GM12865 (cell line): Measurements from ENCODE around the gene ABL2.
A peak's percentile ranks its signal among the peaks of the same experiment; 100 is the strongest.
"Not testable (repeated sequence)": the region's sequence is repeated elsewhere in the genome, so short reads cannot be mapped to it uniquely, and the experiment has no call there.

Experiments
- DNase-seq: peaks from one replicate; pipeline ENCODE4 v3.0.0; 2010; ENCODE audit warnings: low read depth
- H3K4me3 ChIP-seq: 2 replicates; pipeline ENCODE4 v1.5.1; 2011; ENCODE audit warnings: mild to moderate bottlenecking, low read depth, low read length, control low read depth
- TF ChIP-seq, protein P1 (sequence below): IDR thresholded peaks from 2 replicates; pipeline ENCODE4 v1.5.1; 2011; ENCODE audit warnings: low read length, control low read depth, low read depth, inconsistent platforms; ENCODE audit not compliant: insufficient read depth; ENCODE audit errors: missing control alignments

ABL2 gene

GRCh38 chr1:179229214-179230140 lies at the start of gene ABL2:
TSS of gene ABL2 (minus strand) at chr1:179229677. CDS start at chr1:179229397, 280 bp downstream.
- DNase-seq, result peak; percentile 48
- peak within 1 kb of the TSS; percentile 88 for H3K4me3 ChIP-seq
- TF ChIP-seq, protein P1, sequence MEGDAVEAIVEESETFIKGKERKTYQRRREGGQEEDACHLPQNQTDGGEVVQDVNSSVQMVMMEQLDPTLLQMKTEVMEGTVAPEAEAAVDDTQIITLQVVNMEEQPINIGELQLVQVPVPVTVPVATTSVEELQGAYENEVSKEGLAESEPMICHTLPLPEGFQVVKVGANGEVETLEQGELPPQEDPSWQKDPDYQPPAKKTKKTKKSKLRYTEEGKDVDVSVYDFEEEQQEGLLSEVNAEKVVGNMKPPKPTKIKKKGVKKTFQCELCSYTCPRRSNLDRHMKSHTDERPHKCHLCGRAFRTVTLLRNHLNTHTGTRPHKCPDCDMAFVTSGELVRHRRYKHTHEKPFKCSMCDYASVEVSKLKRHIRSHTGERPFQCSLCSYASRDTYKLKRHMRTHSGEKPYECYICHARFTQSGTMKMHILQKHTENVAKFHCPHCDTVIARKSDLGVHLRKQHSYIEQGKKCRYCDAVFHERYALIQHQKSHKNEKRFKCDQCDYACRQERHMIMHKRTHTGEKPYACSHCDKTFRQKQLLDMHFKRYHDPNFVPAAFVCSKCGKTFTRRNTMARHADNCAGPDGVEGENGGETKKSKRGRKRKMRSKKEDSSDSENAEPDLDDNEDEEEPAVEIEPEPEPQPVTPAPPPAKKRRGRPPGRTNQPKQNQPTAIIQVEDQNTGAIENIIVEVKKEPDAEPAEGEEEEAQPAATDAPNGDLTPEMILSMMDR, result no peak

DNA sequence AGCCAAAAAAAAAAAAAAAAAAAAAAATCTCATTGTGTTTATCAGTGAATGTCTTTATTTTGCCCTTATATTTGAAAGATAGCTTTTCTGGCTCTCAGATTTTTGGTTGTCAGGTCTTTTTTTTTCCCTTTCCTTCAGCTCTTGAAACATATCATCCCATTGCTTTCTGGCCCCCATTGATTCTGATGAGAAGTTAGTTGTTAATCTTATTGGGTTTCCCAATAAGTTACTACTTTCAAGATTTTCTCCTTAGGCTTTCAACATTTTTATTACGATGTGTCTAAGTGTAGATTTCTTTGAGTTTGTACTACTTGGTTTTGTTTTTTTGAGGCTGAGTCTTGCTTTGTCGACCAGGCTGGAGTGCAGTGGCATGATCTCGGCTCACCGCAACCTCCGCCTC lies 49.4 kb upstream of the ABL2 start:
- TF ChIP-seq, protein P1, result no peak
- H3K4me3 ChIP-seq, result no peak overlapping the region
- no peak for DNase-seq

DNA sequence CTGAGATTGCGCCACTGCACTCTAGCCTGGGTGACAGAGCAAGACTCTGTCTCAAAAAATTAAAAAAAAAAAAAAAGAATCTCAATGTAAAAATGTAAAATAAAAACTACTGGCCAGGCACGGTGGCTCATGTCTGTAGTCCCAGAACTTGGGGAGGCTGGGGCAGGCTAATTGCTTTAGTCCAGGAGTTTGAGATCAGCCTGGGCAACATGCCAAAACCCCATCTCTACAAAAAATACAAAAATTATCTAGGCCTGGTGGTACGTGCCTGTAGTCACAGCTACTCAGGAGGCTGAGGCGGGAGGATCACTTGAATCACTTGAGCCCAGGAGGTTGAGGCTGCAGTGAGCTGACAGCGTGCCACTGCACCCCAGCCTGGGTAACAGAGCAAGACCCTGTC lies 44.9 kb upstream of the ABL2 start:
- H3K4me3 ChIP-seq, result not testable (repeated sequence)

DNA sequence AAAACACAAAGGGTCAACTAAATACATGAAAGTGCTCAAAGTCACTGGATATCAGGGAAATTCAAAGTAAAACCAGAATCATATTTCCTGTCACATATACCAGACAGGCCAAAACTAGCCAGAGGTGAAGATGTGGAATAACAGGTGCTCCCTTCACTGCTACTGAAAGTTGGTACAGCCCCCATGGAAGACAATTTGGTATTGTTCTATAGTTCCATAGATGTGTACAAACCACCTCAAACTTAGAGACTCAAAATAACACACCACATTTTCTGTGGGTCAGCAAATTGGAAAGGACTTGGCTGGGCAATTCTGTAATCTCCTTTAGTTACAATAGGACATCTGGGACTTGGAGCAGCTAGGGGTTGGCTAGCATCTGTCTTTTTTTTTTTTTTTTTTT lies 39.6 kb upstream of the ABL2 start:
- TF ChIP-seq, protein P1, result no peak
- DNase-seq, result no peak
- H3K4me3 ChIP-seq, result no peak overlapping the region

More for the DNA sequence above, 44.9 kb upstream of the ABL2 start:
- DNase-seq, result not testable (repeated sequence)

DNA sequence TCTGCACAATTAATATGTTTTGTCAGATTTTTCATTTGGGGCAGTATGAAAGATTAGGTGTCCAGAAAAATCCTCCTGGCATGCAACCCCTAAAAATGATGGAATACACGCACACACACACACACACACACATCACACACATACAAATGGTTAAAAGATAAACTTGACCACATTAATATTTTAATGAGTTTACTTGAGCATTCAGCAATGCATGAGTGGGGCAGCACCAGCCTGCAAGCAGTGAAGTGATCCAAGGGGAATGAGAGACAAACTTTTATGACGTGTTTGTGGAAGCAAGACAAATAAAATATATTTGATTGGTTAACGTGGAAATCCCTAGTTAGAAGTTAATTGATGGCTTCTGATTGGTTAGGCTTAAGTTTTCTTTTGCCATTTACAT lies 35.0 kb upstream of the ABL2 start:
- H3K4me3 ChIP-seq, result no peak overlapping the region
- DNase-seq, result no peak
- TF ChIP-seq, protein P1, result no peak

- no peak overlapping the region for H3K4me3 ChIP-seq
- DNase-seq, result no peak
- TF ChIP-seq, protein P1, result no peak
Observed at GRCh38 chr1:179263121-179263520, 33.6 kb upstream of the ABL2 start.

DNA sequence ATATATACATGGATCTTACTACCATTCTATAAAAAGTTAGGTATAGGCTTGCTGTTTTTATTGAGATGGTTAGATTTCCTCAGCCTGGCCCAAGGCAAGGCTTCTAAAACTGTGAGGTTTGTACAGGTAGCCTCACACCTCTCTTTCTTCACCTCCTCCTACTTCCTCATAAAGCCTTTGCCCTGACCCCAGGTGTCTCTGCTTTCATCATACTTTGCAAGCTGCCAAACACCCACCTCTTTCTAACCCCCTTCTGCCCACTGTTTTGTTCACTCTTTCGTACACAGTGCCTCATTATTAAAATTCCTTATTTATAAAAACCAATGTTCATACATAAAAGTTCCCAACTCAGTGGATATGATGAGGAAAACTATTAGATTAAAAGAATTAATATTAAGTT lies 32.7 kb upstream of the ABL2 start:
- TF ChIP-seq, protein P1, result no peak
- H3K4me3 ChIP-seq, result no peak overlapping the region
- no peak for DNase-seq
